Stimulated activated CD4-positive, alpha-beta T cell treated with anti-CD3 and anti-CD28 coated beads, Interleukin-2, amount 100 ng/mL, for 4 hours (primary cell): ENCODE results near the gene IL6R.
A peak's percentile ranks its signal among the peaks of the same experiment; 100 is the strongest.
"Not testable (repeated sequence)": the region's sequence is repeated elsewhere in the genome, so short reads cannot be mapped to it uniquely, and the experiment has no call there.

ENCODE experiments used
- DNase-seq: peaks from one replicate; pipeline ENCODE4 v3.0.0-alpha.2; 2020; ENCODE audit warnings: low read depth

IL6R gene

DNA sequence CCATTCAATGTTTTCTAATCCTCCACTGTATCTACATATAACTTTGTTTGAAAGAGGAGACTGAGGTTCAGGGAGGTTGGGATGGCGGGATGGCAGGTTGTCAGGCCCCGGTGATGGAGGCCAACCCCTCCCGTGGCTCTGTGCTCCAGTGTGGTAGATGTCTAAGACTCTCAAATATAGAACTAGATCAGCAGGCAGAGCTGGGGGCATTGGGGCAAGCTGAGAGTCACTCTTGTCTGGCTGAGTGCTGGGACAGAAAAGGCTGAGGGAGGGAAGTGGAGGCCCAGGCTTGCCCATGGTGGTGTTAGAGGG lies 1.7 kb downstream of the IL6R start:
- DNase-seq, result no peak

DNA sequence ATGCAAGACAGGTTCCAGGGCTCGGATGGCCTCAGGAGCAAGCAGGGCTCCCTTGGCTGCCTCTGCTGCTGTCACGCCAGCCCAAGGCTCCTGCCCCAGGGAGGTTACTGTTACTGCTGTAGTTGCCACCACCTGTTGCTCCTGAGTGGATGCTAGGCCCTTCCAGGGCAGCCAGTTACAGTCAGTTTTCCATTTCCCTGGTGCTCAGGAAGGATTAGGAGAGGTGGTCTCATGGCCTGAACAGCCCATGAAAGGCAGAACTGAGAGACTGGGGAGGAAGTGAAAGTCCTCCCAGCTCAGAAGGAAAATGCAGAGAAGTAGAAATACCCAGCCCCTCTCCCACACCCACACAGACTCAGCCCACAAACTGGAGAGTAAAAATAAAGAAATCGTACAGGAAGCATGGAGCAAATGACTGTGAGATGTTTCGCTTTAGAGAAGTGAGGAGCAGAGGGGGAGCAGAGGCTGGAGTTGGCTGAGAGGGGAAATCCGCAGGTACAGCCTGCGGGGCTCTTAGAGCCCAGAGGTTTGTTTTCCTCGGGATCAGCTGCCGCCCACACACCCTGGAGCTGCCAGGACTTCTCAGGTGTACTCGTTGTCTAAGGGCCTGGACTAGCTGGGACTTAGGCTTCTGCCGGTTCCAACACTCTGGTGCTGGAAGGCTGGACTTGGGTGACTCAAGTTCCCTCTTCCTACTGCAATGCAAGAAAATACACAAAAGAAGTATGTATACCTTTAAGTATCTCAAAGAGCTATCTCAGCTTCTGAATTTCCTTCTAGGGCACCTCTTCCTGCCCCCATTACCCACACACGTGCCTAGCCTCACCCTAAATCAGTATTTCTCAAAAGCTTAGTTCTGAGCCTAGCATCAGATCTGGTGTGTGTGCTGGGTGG lies 2.3 kb downstream of the IL6R start:
- DNase-seq, result peak; percentile 62

DNA sequence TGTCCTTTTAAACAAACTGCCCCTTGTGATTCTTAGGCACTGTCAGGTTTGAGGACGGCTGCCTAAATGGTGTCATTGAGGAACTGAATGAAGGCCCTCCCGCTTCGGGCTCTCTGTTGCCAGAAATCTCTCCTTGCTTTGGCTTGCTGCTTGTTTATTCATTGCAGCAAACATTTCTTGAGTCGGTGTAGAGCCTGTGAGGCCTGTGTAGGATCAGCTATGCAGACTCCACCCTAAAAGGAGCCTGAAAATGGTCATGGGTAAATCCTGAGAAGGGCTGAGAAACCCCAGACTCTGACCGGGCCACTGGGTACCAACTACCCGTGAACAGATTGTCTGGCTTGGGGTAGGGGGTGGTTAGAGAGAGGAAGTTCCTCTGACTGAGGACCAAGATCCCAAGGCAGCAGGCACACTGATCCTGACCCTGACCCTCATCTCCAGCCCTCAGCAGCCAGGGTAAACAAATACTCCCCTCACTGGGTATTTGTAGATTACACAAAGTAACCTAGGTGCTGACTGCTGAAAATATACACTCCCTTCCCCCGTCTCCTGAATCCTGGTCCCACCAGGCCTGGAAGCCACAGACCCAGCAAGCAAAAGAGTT lies 3.1 kb downstream of the IL6R start:
- no peak for DNase-seq

DNA sequence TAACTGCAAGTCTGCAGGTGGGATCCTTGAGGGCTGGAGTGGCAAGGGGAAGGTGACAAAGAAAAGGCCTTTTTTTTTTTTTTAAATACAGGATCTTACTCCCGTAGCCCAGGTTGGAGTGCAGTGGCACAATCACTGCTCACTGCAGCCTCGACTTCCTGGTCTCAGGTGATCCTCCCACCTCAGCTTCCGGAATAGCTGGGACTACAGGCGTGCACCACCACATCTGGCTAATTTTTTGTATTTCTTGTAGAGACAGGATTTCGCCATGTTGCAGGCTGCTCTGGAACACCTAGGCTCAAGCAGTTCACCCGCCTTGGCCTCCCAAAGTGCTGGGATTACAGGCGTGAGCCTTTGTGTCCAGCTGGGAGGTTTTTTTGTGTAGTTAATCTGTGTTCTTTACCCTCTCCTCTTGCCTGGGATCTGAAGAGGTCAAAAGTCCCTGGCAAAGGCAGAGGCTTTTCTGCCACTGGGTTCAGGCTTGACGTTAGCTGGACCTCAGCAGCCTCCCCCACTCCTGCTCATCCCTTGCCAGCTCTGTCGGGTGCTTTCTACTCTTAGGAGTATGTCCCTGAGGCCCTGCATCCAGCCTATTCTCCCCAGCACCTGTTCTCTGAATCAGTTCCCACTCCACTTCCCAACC lies 5.2 kb downstream of the IL6R start:
- DNase-seq, result no peak

DNA sequence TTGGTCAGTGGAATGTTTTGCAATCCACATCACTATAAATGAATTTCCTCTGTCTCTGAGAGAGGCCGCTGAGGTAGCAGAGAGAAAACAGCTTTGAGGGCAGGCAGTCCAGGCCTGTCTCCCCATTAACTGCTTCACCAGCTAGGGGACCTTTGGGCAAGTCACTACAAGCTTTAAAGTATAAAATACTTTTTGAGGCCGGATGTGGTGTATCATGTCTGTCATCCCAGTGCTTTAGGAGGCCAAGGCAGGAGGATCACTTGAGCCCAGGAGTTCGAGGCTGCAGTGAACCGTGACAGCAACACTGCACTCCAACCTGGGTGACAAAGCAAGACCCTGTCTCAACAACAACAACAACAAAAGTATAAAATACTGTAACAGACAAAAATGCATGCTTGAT lies 6.4 kb downstream of the IL6R start:
- DNase-seq, result no peak

DNA sequence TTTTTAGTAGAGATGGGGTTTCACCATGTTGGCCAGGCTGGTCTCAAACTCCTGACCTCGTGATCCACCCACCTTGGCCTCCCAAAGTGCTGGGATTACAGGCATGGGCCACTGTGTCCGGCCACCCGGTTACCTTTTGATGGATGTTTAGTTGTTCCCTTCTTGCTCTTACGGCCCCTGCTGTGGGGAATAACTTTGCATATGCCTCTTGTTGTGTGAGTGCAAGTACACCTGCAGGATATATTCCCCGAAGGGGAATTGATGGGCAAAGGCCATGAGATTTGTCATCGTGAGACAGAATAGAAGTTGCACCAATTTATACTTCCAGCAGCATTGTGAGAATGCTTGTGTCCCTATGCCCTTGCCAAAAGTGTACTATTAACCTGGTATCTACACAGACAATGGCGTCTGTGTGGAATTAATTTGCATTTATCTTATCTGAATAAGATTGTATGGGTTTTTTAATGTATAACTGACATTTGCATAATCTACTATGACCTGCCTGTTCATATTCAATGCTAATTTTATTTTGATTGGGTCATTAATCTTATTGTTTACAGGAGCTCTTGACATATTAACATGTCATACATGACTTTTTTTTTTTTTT lies 8.1 kb downstream of the IL6R start:
- no peak for DNase-seq

DNA sequence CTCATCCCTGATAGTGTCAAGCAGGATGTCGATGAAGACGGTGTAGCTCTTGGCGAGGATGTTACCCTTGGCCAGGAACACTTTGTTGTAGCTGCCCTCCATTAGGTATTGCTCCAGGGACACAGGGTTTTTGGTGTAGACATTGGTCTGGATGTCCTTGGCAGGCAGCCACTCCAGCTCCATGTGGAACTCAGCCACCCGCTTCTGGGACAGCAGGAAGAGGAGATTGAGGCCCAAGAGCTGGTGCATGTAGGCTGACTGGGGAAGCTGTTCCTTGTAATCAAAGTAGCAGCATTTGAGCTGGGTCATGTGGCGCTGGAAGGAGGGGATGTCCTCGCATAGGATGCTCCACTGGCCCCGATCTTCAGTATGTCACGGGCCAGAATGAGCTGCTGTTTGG lies 9.5 kb downstream of the IL6R start:
- DNase-seq, result no peak

DNA sequence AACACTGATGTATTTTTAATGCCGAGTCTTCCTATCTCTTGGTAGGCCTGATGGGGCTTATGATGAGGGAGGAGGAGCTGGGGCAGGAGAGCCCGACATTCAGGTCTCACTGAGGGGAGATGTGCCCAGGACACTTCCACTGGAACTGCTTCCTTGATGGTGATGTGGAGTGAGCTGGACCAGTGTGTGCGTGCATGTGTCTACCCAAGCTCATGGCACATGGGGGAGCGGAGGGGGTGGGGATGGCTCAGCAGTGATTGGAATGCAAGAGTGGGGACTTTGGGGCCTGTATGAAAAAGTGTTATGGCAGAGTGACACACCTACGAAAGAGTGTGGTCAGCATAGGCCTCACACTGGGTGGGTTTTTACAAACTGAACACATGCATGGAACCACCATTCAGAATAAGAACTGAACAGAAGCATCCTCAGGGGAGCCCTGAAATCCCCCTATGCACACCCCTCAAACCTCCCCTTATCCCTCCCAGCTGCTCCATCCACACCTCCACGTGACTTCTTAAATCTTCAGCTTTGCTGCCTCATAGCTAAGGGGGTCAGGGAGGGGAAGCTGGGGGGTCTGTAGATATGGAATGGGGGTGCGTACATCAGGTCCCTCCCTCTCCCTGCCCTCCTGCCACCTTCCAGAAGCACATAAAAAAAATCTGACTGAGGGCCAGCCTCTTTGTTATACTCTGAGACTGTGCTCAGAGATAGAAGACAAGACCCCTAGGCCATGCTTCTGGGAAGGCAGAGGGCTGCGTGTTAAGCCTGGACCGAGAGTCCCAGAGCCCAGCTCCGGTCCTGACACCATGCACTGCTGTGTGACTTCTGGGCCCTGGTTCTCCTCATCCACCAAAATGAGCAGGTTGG lies 11.6 kb downstream of the IL6R start:
- DNase-seq, result no peak

DNA sequence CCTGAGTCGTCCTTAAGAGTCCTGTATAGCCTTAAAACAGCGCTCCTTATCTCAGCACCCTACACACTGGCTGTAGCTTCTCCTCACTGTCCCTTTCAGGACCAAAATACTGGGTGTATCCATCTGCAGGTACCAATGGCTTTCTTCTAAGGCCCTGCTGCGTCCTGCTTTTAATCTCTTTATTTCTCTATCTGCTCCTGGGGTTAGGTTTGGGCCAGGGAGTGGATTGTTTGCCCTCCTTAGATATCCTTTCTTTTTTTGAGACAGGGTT lies 12.1 kb downstream of the IL6R start:
- DNase-seq, result no peak

DNA sequence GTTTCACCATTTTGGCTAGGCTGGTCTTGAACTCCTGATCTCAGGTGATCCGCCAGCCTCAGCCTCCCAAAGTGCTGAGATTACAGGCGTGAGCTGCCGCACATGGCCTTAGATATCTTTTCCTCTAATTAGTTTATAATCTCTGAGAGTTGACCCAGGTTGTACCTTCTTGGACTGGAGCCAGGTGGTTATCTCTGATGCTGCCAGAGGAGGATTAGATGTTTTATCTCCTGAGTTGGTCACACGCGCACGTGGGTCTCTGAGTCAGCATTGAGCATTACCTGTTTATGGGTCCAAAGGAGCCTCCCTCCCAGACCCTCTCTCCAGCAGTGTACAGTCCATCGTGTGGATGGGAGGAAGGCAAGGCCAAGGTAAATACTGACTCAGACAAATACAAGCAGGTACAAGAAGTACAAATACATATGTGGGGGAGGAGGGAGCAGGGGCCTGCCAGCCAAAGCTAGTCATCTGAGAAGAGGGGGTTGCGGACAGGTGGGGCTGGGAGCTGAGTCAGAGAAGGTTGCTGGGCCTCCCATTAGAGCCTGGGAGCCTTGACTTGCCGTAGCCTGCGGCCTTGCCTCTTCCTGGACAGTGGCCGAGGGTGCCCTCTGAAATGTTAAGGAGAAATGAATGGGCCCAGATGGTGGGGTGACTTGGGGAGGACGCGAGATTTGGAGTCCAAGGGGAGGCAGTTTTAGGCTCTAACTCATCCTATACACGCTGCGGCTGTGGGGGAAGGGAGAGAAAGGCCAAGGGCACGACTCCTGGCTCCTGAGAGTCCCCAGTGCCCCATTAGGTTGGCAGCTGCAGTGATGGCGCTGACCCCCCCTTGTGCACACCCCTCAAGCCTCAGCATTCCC lies 13.1 kb downstream of the IL6R start:
- no peak for DNase-seq

DNA sequence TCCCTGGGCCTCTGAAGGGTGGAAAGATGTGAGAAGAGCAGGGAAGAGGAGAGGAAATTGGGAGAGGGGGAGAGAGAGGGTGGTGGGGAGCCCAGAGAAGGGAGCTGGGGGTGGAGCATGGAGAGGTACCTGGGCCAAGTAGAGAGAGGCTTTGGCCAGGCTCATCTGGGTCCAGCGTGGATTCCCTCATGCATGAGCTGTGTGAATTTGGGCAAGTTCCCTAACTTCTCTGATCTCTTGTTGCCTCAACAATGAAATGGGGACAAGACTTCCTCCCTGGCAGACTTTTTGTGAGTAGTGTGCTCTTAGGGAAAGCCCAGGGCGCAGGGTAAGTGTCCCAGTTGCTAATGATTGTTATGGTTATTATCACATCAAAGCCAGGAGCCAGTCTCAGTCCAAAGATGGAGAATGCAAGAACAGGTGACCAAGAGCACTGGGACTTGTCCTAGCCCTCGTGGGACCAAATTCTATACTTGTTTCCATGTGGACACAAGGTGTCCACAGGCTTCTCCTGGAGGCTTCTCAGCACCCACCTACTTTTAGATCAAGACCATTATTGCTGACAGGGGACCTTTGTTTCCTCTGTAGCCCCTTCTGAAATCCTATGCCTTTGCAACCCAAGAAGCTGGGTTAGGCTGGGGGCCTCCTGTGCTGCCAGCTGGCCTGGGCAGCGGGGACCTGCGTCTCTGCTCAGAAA lies 13.9 kb downstream of the IL6R start:
- DNase-seq, result no peak

DNA sequence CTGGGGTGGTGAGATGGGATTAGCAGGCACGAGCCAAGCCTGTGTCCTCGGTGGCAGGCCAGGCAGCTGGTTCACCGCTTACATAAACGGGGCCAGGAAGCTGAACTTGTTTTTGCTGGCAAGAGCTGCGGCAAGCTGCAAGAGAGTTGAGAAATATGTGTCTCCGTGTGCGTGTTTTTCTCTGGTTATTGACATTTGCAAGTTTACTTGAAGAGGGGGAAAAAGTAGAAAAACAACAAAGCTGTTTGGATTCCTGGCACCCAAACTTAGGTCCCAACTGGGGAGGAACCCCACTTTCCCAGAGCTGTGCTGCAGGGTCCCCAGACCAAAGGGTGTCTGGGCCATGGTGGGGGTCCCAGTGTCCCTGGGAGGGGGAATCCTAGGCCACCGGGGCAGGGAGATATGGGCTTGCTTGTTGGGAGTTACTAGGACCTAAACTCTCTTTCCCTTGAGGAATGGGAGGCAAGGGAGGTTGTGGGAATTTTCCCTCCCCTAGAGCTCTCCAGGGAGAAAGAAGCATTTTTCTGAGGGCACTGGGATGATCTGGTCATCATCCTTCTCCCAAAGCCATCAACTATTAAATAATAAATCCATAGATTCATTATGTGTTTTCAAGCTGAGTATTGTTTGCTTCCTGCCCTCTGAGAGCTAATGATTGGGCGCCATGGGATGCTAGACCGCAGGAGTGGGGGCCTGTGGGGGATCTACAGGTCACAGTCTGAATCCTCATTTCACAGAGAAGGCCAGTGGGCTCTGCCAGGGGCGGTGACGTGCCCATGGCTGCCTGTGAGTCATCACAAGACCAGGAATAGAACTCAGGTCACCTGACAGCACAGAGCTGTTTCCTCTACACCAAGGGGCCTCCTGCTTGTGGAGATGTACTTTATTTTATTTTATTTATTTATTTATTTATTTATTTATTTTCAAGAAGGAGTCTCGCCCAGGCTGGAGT lies 14.8 kb downstream of the IL6R start:
- DNase-seq, result peak; percentile 47

DNA sequence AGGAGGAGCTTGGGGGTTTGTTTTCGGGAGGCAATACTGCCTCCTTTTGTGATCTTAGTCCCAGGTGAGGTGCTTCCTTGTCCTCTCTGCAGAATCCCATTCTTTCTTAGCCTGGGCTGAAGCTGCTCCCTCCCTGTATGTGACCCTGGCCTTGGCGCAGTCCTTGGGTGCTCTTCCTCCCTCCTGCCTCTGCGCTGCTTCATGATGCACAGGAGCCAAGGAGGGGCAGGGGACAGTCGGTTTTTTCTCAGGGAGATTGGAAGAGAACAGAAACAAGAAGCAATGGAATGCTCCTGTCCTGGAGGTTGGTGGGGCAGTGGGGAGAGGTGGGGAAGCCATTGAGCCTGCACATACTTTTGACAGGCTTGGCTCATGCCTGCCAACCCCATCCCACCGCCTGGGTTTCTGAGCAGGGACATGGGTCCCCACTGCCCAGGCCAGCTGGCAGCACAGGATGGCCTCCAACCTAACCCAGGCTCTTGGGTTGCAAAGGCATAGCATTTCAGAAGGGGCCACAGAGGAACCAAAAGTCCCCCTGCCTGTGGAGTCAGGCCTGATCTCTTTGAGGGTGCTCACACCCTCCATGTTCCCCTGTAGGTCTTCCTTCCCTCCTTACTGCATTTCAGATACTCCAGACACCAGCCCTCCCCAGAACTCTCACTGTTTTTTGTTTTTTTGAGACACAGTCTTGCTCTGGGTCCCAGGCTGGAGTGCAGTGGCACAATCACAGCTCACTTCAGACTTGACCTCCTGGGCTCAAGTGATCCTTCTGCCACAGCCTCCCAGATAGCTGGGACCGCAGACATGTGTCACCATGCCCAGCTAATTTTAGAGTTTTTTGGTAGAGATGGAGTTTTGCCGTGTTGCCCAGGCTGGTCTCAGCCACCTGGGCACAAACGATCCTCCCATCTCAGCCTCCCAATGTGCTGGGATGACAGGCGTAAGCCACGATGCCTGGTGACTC lies 16.1 kb downstream of the IL6R start:
- DNase-seq, result no peak

DNA sequence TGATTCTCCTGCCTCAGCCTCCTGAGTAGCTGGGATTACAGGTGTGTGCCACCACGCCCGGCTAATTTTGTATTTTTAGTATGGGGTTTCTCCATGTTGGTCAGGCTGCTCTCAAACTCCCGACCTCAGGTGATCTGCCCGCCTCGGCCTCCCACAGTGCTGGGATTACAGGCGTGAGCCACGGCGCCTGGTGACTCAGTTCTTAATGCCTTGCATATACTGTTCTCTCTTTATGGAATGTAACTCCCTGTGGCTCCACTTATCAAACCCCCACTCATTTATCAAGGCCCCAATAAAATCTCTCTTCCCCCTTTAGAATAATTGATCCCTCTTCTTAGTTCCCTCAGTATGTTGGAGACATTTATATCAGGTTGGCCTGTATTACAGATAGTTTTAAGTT lies 16.9 kb downstream of the IL6R start:
- not testable (repeated sequence) for DNase-seq

DNA sequence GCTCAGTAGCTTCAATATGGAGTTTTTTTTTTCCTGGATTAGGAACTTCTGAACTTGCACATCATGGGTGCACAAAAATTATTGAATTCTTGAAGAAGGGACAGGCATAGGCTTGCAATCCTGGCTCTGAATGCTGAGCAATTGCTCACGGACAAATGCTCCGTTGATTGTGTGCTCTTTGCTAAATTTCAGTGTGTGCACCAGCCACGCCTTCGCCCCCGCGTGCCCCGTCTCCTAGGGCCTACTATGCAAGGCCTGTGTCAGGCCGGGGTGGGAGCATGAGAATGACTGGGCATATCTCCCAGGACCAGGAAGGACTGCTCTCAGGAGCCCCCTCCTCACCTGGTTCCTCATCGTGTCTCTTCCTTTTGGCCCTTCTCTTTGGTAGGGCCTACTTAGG lies 17.4 kb downstream of the IL6R start:
- no peak for DNase-seq

DNA sequence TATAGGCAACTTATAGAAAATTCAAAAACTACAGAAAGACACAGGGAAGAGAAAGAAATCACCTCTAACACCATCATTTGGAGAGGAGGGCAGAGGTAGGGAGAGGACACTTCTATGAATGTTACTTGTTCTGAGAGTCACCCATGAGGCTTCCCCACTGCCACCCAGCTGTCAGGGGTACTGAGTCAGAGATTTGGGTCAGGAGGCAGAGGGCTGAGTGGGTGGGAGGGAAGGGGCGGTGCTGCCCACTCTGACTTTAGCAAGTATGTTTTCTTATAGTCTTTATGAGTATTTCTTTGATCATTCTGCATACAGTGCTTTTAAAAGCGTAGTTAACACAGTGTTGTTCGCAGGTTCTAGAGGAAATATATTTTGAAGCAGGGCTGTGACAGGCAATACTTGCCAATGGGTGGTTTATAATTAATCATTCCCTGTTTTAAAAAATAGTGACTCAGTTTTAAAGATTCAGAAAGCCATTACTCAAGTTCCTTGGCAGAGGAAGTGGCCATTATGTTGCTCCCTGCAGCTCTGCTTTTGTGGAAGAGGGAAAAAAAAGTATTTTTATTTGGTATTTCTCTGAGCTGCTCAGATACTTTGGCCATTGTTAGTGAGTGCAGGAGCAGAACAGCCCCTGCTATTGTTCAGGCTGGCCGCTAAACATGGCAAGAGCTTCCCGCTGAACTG lies 18.3 kb downstream of the IL6R start:
- peak; percentile 61 for DNase-seq

DNA sequence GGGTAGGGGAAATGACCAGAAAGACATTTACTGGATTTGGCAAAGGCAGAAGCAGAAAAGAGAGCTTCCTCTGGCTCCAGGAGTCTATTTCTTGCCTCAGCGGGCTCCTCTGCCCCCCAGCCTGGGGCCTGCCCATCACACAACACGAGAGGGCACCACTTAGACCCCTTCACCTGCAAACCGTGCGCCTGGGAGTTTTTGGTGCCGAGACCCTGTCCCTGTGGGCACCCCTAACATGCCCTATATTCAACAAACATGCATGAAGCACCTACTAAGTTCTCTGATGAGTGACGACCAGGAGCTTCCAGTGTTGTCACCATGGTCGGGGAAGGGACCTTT lies 18.8 kb downstream of the IL6R start:
- DNase-seq, result no peak

DNA sequence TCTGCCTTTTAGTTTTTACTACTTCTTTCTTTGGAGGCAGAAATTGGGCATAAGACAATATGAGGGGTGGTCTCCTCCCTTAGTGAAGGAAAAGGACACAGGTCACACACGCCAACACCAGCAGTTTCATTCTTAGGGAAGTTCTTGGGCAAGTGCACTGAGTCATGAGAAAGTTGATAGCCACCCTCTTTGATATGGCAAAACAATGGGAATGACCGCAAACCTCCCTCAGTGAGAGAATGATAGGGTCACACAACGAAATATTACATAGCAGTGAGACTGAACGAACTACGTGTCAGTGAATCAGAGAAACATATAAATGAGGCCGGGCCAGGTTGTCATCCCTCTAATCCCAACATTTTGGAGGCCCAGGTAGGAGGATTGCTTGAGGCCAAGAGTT lies 20.0 kb downstream of the IL6R start:
- DNase-seq, result no peak
